HCT116 (cell line): Measurements from ENCODE around the gene TMEFF2. TPM values are rescaled to one million over a fixed set of nuclear protein-coding genes. Genes with fewer than 3 reads are reported as not detected.

Experiments
- ATAC-seq: fragments of 200-7000 bp; cut with Tn5 transposase; 2 replicates; pipeline ENCODE4 v1.9.1; 2020; ENCODE audit warnings: mild to moderate bottlenecking, moderate library complexity
- BruUV-seq: library from RNA; stranded (reverse); fragments of 400-500 nt; replicated peaks from 2 replicates; lab custom pipeline; 2021; lab: Mats Ljungman, UMichigan
- CTCF ChIA-PET: fragments of 300-600 bp; sonication (Branson Sonifier 250); formaldehyde crosslinking; loops from one replicate; lab custom pipeline; 2021; ENCODE audit warnings: antibody characterized with exemption; lab: Charles Lee
- POLR2A ChIA-PET: fragments of 300-600, 350-600 bp; sonication (Branson Sonifier 250); formaldehyde crosslinking; loops from one replicate; lab custom pipeline; 2021; ENCODE audit warnings: antibody characterized with exemption; lab: Charles Lee
- RAD21 ChIA-PET, 2 experiments: fragments of 300-600 bp; sonication (Branson Sonifier 250); formaldehyde crosslinking; loops; one replicate each; lab custom pipeline; 2023; ENCODE audit warnings: low total read pairs in 2 of 2; ENCODE audit not compliant: uncharacterized antibody in 2 of 2, unreplicated experiment in 2 of 2, low non-redundant PET in 1 of 2; lab: Charles Lee
- DNase-seq: peaks from one replicate; pipeline ENCODE4 v3.0.0-alpha.2; 2010; ENCODE audit warnings: low read depth, low spot score
- H2AFZ ChIP-seq: fragments of 200-600 bp; shearing (Covaris generic), sonication (generic); 2 replicates; pipeline ENCODE4 v1.6.1; 2017; ENCODE audit warnings: low read depth, mixed run types, mixed read lengths, antibody characterized with exemption, low read length; ENCODE audit not compliant: poor library complexity, severe bottlenecking
- H3K27ac ChIP-seq: 2 replicates; pipeline ENCODE4 v1.5.1; 2012; ENCODE audit warnings: low read depth, low read length
- H3K27me3 ChIP-seq: fragments of 200-600 bp; sonication (generic); 2 replicates; pipeline ENCODE4 v1.6.1; 2016; ENCODE audit warnings: mixed run types, low read length, mixed read lengths; ENCODE audit not compliant: insufficient read depth
- H3K36me3 ChIP-seq, 2 experiments: fragments of 200-500 bp in 1 of 2; fragments of 200-600 bp in 1 of 2; sonication (Bioruptor generic) in 1 of 2; sonication (generic) in 1 of 2; 2 replicates each; pipeline versions ENCODE4 v1.5.1 to v1.6.1; 2014 to 2016; ENCODE audit warnings: low read length in 2 of 2, inconsistent platforms in 1 of 2, mixed read lengths in 1 of 2, mixed run types in 1 of 2; ENCODE audit not compliant: insufficient read depth in 2 of 2, control insufficient read depth in 1 of 2
- H3K4me1 ChIP-seq, 2 experiments: fragments of 200-600 bp in 1 of 2; sonication (generic) in 1 of 2; 2 replicates each; pipeline versions ENCODE4 v1.5.1 to v1.6.1; 2012 to 2017; ENCODE audit warnings: low read length in 2 of 2, inconsistent platforms in 1 of 2, mild to moderate bottlenecking in 1 of 2, mixed read lengths in 1 of 2, mixed run types in 1 of 2, moderate library complexity in 1 of 2; ENCODE audit not compliant: insufficient read depth in 2 of 2, control insufficient read depth in 1 of 2
- H3K4me2 ChIP-seq: fragments of 200-600 bp; sonication (generic); 2 replicates; pipeline ENCODE4 v1.6.1; 2017; ENCODE audit warnings: mixed run types, low read length, mixed read lengths
- H3K4me3 ChIP-seq, 2 experiments: fragments of 200-600 bp in 1 of 2; sonication (generic) in 1 of 2; replicated peaks in 1 of 2; 2 replicates each; pipeline ENCODE4 v1.5.1; 2011 to 2016; ENCODE audit warnings: low read length in 2 of 2, control low read depth in 1 of 2, low read depth in 1 of 2, mild to moderate bottlenecking in 1 of 2, mixed read lengths in 1 of 2, mixed run types in 1 of 2
- H3K79me2 ChIP-seq: fragments of 200-600 bp; sonication (generic); 2 replicates; pipeline ENCODE4 v1.6.1; 2017; ENCODE audit warnings: mild to moderate bottlenecking, mixed run types, low read length, moderate library complexity, mixed read lengths; ENCODE audit not compliant: insufficient read depth
- H3K9ac ChIP-seq: fragments of 200-600 bp; sonication (generic); 2 replicates; pipeline ENCODE4 v1.6.1; 2016; ENCODE audit warnings: low read length, mixed read lengths
- H3K9me2 ChIP-seq: fragments of 200-600 bp; sonication (generic), shearing (Covaris generic); 2 replicates; pipeline ENCODE4 v1.6.1; 2017; ENCODE audit warnings: mixed run types, mild to moderate bottlenecking, moderate library complexity; ENCODE audit not compliant: insufficient read depth
- H3K9me3 ChIP-seq, 2 experiments: fragments of 200-500 bp in 1 of 2; fragments of 200-600 bp in 1 of 2; sonication (Bioruptor generic) in 1 of 2; sonication (generic) in 1 of 2; 2 replicates each; pipeline ENCODE4 v1.6.1; 2014 to 2017; ENCODE audit warnings: low read length in 2 of 2, mixed read lengths in 2 of 2, inconsistent platforms in 1 of 2, low read depth in 1 of 2, mild to moderate bottlenecking in 1 of 2, mixed run types in 1 of 2, moderate library complexity in 1 of 2; ENCODE audit not compliant: control insufficient read depth in 1 of 2, insufficient read depth in 1 of 2
- H4K20me1 ChIP-seq: fragments of 200-600 bp; sonication (generic), shearing (Covaris generic); 2 replicates; pipeline ENCODE4 v1.6.1; 2017; ENCODE audit warnings: mixed run types, mild to moderate bottlenecking, moderate library complexity; ENCODE audit not compliant: insufficient read depth
- CBX3 ChIP-seq: IDR thresholded peaks from 2 replicates; pipeline ENCODE4 v1.6.1; 2012; ENCODE audit warnings: low read depth
- EZH2phosphoT487 ChIP-seq: fragments of 200-600 bp; IDR thresholded peaks from 2 replicates; pipeline ENCODE4 v1.6.1; 2018; ENCODE audit warnings: antibody characterized with exemption, borderline replicate concordance
- JUND ChIP-seq: IDR thresholded peaks from 2 replicates; pipeline ENCODE4 v1.6.1; 2012
- POLR2AphosphoS5 ChIP-seq: IDR thresholded peaks from 2 replicates; pipeline ENCODE4 v1.6.1; 2011; ENCODE audit warnings: mild to moderate bottlenecking, low read depth, low read length, moderate library complexity
- RAD21 ChIP-seq: IDR thresholded peaks from 2 replicates; pipeline ENCODE4 v1.6.1; 2012; ENCODE audit warnings: low read depth, mild to moderate bottlenecking
- SP1 ChIP-seq: IDR thresholded peaks from 2 replicates; pipeline ENCODE4 v1.6.1; 2012; ENCODE audit warnings: low read depth
- SRF ChIP-seq: IDR thresholded peaks from 2 replicates; pipeline ENCODE4 v1.6.1; 2012; ENCODE audit warnings: low read depth
- YY1 ChIP-seq: IDR thresholded peaks from 2 replicates; pipeline ENCODE4 v1.6.1; 2011; ENCODE audit warnings: low read length, low read depth, moderate library complexity, mild to moderate bottlenecking; ENCODE audit not compliant: insufficient replicate concordance; ENCODE audit errors: extremely low read depth
- ZFX ChIP-seq: fragments of 450-650 bp; IDR thresholded peaks from 2 replicates; pipeline ENCODE4 v1.6.1; 2017
- ZNF274 ChIP-seq: fragments of 200-500 bp; sonication (Bioruptor generic); IDR thresholded peaks from 2 replicates; pipeline ENCODE4 v1.6.1; 2014; ENCODE audit warnings: mild to moderate bottlenecking, low read depth, low read length, inconsistent platforms
- intact Hi-C: fragments of 100-400 bp; cut with micrococcal nuclease; formaldehyde crosslinking; loops from 2 replicates; pipeline ENCODE4 v1.10.0; 2022
- total RNA-seq: library from RNA; stranded (reverse); gene quantifications from one replicate; pipeline ENCODE4 v1.2.1, GENCODE V29; 2021; ENCODE audit not compliant: unreplicated experiment
- TF ChIP-seq, protein P1 (sequence below): IDR thresholded peaks from 2 replicates; pipeline ENCODE4 v1.6.1; 2011; ENCODE audit warnings: mild to moderate bottlenecking, low read length, moderate library complexity; ENCODE audit not compliant: insufficient replicate concordance; ENCODE audit errors: extremely low read depth
- TF ChIP-seq, protein P2 (sequence below): IDR thresholded peaks from 2 replicates; pipeline ENCODE4 v1.6.1; 2012
- TF ChIP-seq, protein P3 (sequence below): IDR thresholded peaks from 2 replicates; pipeline ENCODE4 v1.6.1; 2012; ENCODE audit warnings: low read depth
- TF ChIP-seq, protein P4 (sequence below): IDR thresholded peaks from 2 replicates; pipeline ENCODE4 v1.6.1; 2012

The TMEFF2 gene
- total RNA-seq, 1 experiment from 2014 or later: not detected

DNA sequence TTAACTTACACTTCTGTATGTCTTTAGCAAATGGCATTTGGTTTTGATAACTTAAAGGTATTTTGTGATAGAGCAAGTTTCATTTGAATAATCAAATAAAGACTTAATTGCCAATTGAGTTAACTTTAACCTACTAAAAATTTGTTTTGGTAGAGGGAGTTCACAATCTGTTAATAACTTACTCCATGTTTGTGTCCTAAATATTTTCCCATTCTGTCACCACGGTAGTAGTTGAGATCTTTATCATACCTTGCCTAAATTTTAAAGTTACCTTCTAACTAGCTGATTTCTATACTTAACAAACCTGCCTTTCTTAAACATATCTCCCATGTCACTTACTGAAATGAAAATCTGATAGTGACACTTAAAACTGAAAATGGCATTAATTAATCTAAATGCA lies 127.1 kb downstream of the TMEFF2 start:
- TF ChIP-seq, protein P1, sequence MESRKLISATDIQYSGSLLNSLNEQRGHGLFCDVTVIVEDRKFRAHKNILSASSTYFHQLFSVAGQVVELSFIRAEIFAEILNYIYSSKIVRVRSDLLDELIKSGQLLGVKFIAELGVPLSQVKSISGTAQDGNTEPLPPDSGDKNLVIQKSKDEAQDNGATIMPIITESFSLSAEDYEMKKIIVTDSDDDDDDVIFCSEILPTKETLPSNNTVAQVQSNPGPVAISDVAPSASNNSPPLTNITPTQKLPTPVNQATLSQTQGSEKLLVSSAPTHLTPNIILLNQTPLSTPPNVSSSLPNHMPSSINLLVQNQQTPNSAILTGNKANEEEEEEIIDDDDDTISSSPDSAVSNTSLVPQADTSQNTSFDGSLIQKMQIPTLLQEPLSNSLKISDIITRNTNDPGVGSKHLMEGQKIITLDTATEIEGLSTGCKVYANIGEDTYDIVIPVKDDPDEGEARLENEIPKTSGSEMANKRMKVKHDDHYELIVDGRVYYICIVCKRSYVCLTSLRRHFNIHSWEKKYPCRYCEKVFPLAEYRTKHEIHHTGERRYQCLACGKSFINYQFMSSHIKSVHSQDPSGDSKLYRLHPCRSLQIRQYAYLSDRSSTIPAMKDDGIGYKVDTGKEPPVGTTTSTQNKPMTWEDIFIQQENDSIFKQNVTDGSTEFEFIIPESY: no peak
- TF ChIP-seq SRF: no peak
- TF ChIP-seq, protein P2, sequence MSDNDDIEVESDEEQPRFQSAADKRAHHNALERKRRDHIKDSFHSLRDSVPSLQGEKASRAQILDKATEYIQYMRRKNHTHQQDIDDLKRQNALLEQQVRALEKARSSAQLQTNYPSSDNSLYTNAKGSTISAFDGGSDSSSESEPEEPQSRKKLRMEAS: no peak
- TF ChIP-seq, protein P3, sequence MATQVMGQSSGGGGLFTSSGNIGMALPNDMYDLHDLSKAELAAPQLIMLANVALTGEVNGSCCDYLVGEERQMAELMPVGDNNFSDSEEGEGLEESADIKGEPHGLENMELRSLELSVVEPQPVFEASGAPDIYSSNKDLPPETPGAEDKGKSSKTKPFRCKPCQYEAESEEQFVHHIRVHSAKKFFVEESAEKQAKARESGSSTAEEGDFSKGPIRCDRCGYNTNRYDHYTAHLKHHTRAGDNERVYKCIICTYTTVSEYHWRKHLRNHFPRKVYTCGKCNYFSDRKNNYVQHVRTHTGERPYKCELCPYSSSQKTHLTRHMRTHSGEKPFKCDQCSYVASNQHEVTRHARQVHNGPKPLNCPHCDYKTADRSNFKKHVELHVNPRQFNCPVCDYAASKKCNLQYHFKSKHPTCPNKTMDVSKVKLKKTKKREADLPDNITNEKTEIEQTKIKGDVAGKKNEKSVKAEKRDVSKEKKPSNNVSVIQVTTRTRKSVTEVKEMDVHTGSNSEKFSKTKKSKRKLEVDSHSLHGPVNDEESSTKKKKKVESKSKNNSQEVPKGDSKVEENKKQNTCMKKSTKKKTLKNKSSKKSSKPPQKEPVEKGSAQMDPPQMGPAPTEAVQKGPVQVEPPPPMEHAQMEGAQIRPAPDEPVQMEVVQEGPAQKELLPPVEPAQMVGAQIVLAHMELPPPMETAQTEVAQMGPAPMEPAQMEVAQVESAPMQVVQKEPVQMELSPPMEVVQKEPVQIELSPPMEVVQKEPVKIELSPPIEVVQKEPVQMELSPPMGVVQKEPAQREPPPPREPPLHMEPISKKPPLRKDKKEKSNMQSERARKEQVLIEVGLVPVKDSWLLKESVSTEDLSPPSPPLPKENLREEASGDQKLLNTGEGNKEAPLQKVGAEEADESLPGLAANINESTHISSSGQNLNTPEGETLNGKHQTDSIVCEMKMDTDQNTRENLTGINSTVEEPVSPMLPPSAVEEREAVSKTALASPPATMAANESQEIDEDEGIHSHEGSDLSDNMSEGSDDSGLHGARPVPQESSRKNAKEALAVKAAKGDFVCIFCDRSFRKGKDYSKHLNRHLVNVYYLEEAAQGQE: no peak
- TF ChIP-seq EZH2phosphoT487: no peak
- no peak for TF ChIP-seq ZNF274
- TF ChIP-seq RAD21: no peak
- TF ChIP-seq JUND: no peak
- no peak for TF ChIP-seq ZFX
- TF ChIP-seq POLR2AphosphoS5: no peak
- no peak for TF ChIP-seq YY1
- TF ChIP-seq CBX3: no peak
- TF ChIP-seq, protein P4, sequence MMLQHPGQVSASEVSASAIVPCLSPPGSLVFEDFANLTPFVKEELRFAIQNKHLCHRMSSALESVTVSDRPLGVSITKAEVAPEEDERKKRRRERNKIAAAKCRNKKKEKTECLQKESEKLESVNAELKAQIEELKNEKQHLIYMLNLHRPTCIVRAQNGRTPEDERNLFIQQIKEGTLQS: no peak
- no peak for TF ChIP-seq SP1
- intact Hi-C loops: loop anchor here (2.0 kb wide), 1 partner anchor 21 kb away; no protein-coding TSS in a partner anchor
- Histone ChIP-seq H3K36me3 (no peaks in the 10 kb centered on the region), H3K4me2 (no peak overlapping the region), H4K20me1 (no peaks in the 10 kb centered on the region), H3K9ac (no peak overlapping the region), H2AFZ (no peak overlapping the region), H3K27me3 (no peaks in the 10 kb centered on the region), H3K4me1 (no peaks in the 10 kb centered on the region), H3K4me3 (no peak overlapping the region), H3K9me3 (no peaks in the 10 kb centered on the region), H3K27ac (no peak overlapping the region), H3K79me2 (no peaks in the 10 kb centered on the region), H3K9me2 (peaks cover 5% of the 10 kb centered on the region; the same call in 1 of the 2 replicates)
- ChIA-PET POLR2A (no interaction called here), CTCF (no interaction called here), RAD21 (no interaction called here)
- DNase-seq (no peak), ATAC-seq (no peak)
- no TSS peak for BruUV-seq
